Mononuclear cell (primary cell): ENCODE measurements around the gene CARD11. TPM values are rescaled to one million over a fixed set of nuclear protein-coding genes. Genes with fewer than 3 reads are reported as not detected.
"Not testable (repeated sequence)": the region's sequence is repeated elsewhere in the genome, so short reads cannot be mapped to it uniquely, and the experiment has no call there.

ENCODE experiments used
- H3K27me3 ChIP-seq: 2 replicates; pipeline ENCODE4 v1.6.0; 2011; ENCODE audit warnings: low read length, control low read depth; ENCODE audit not compliant: insufficient read depth
- H3K4me1 ChIP-seq: 2 replicates; pipeline ENCODE4 v1.5.1; 2011; ENCODE audit warnings: mild to moderate bottlenecking, low read length, control low read depth; ENCODE audit not compliant: insufficient read depth
- H3K4me3 ChIP-seq: 2 replicates; pipeline ENCODE4 v1.5.1; 2011; ENCODE audit warnings: mild to moderate bottlenecking, low read length, moderate library complexity
- H3K9me3 ChIP-seq: 2 replicates; pipeline ENCODE4 v1.5.1; 2011; ENCODE audit warnings: low read depth, mild to moderate bottlenecking, control low read depth, low read length
- total RNA-seq: library from RNA; depleted of rRNA; stranded (reverse); fragments of >200 nt; gene quantifications from one replicate; pipeline ENCODE4 v1.2.3, GENCODE V29; 2012

The CARD11 gene
- total RNA-seq, 1 donor: 39.1 TPM

DNA sequence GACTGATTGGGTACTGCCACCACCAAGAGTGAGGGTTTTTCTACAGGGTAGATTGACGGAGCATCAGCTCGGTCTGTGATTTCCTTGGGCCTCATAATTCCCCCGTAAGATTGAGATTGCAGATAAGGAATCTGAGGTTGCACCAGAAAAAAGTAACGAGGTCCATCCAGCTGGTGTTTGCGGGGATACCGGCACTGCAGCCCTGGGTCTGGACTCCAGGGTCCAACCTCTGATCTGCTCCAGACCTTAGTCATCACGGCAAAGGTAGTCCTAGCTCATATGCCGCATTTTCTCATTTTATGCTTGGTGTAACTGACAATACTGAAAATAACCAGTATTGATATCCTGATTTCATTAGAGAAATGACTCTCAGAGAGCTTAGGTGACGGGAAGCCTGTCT lies 3.9 kb downstream of the CARD11 start:
- H3K9me3 ChIP-seq: no peaks in the 10 kb centered on the region
- no peaks in the 10 kb centered on the region for H3K27me3 ChIP-seq
- H3K4me1 ChIP-seq: peaks cover 55% of the 10 kb centered on the region
- no peak overlapping the region for H3K4me3 ChIP-seq

DNA sequence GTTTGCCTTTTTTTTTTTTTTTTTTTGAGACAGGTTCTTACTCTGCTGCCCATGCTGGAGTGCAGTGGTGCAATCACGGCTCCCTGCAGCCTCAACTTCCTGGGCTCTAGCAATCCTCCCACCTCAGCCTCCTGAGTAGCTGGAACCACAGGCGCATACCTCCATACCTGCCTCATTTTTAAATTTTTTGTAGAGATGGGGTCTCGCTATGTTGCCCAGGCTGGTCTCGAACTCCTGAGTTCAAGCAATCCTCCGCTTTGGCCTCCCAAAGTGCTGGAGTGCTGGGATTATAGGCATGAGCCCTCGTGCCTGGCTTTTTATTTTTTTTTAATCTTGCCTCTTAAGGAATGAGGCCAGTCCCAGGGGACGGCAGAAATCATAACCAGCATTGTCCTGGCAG lies 5.7 kb downstream of the CARD11 start:
- H3K27me3 ChIP-seq, H3K9me3 ChIP-seq, H3K4me3 ChIP-seq: not testable (repeated sequence)
- H3K4me1 ChIP-seq: peaks cover 48% of the 10 kb centered on the region

DNA sequence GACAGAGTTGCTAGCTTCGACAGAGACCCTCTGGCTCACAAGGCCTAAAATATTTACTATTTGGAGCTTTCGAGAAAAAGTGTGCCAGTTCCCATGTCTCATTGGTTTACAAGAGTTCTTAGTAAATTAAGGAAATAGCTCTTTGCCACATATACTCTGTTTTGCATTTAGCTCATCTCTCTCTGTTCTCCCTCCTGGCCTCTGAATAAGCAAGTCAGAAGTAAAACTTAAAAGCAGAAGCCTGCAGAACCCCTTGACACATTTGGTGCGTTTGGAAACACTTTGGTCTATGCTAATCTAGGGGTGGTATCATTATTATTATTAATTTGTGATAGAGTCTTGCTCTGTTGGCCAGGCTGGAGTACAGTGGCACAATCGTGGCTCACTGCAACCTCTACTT lies 6.4 kb downstream of the CARD11 start:
- Histone ChIP-seq H3K4me3 (no peak overlapping the region), H3K27me3 (no peaks in the 10 kb centered on the region), H3K9me3 (no peaks in the 10 kb centered on the region), H3K4me1 (peaks cover 40% of the 10 kb centered on the region)

DNA sequence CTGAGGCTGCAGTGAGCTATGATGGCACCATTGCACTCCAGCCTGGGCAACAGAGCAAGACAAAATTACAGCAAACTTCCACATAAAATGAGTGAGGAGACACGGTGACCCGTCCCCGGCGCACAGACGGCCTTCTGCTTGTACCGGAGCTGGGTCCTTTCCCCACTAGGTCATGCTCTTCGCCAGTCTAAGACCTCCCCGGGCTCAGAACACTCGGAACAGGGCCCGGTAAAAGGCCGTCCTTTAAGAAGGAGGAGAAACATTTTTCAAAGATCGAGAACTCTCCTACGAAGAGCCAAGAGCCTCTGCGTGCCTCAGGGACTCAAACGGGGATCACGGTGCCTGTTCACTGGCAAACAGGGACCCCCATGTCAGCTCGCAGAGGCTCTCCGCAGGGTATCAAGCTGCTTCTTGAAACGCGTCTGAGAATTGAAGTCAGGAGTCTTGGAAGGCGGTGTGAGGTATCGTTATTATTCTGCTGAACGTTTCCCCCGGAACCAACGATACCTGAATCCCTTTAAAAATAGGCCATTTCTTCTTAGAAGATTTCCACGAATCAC lies 9.0 kb downstream of the CARD11 start:
- Histone ChIP-seq H3K4me1 (peaks cover 21% of the 10 kb centered on the region), H3K4me3 (no peak overlapping the region), H3K27me3 (no peaks in the 10 kb centered on the region), H3K9me3 (no peaks in the 10 kb centered on the region)

DNA sequence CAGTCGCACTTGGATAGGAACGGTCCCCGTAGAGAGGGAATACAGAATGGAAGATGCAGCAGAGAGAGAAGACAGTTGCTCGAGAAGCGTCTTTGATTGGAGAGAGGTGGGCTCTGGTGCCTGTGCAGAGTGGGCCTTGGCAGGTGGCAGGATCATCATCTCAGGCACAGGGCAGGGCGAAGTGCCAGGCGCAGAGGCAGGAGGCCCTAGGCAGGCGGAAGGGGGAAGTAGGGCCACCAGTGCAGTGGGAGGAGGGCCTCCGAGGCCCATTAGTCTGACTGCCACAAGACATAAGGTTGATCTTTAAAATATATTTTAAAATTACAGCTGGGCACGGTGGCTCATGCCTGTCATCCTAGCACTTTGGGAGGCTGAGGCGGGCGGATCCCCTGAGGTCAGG lies 10.1 kb downstream of the CARD11 start:
- Histone ChIP-seq H3K9me3 (no peaks in the 10 kb centered on the region), H3K4me1 (peaks cover 16% of the 10 kb centered on the region), H3K4me3 (no peak overlapping the region), H3K27me3 (no peaks in the 10 kb centered on the region)

DNA sequence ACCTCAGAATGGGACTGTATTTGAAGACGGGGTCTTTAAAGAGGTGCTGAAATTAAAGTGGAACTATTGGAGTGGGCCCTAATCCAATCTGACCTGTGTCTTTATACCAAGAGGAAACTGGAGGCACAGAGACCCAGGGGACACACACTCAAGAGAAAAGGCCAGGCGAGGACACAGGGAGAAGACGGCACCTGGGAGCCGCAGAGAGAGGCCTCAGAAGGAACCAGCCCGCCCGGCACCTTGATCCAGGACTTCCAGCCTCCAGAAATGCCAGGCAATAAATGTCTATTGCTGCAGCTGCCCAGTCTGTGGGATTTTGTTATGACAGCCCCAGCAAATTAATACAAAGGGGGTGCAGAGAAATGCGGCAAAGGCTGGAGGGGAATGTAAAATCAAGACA lies 10.5 kb downstream of the CARD11 start:
- no peak overlapping the region for H3K4me3 ChIP-seq
- no peaks in the 10 kb centered on the region for H3K9me3 ChIP-seq
- H3K4me1 ChIP-seq: peaks cover 11% of the 10 kb centered on the region
- H3K27me3 ChIP-seq: no peaks in the 10 kb centered on the region

DNA sequence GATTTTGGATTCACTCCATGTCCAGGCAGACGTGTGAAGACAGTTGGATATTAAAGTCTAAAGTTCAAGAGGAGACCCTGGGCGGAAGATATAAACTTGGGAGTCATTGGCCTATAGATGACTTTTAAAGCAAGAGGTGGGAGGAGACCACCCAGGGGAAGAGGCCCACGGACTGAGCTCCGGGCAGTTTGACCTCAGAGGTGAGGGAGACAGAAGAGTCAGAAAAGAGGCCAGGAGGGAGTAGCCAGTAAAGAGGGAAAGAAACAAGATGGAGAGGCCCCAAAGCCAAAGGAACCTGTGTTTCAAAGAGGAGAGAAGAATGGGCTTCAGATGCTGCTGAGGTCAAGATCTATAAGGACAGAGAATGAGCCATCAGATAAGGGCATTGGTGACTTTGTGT lies 11.4 kb downstream of the CARD11 start:
- Histone ChIP-seq H3K4me1 (peaks cover 4% of the 10 kb centered on the region), H3K27me3 (no peaks in the 10 kb centered on the region), H3K9me3 (no peaks in the 10 kb centered on the region), H3K4me3 (no peak overlapping the region)

DNA sequence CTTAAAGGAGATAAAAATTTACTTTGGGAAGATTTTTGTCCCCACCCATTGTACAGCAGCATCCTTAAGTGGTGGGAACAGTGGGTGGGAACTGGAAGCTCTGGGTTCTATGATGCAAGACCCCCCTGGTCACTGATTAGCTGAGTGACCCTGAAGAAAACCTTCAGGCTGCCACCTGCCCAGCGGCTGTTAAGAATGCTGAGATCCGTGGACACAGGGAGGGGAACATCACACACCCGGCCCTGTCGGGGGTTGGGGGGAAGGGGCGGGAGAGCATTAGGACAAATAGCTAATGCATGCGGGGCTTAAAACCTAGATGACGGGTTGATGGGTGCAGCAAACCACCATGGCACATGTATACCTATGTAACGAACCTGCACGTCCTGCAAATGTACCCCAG lies 14.5 kb downstream of the CARD11 start:
- Histone ChIP-seq H3K4me3 (no peak overlapping the region), H3K4me1 (peaks cover 4% of the 10 kb centered on the region), H3K9me3 (peaks cover 5% of the 10 kb centered on the region), H3K27me3 (no peaks in the 10 kb centered on the region)

DNA sequence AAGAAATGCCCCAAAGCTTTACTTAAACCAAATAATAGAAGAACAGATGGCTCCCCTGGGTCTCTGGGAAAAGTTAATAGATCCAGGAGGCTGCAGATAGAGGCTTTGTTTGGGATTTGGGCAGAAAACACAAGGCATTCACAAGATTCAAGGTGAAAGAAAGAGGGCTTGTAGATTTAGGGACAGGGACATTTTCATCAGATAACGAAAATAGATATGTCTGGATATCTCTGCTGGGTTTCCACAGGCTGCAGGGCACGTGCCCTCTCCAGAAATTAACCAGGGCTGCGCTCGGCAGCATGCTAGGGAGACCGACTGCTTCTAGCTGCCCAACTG lies 14.9 kb downstream of the CARD11 start:
- Histone ChIP-seq H3K4me3 (no peak overlapping the region), H3K9me3 (peaks cover 5% of the 10 kb centered on the region), H3K27me3 (no peaks in the 10 kb centered on the region)

DNA sequence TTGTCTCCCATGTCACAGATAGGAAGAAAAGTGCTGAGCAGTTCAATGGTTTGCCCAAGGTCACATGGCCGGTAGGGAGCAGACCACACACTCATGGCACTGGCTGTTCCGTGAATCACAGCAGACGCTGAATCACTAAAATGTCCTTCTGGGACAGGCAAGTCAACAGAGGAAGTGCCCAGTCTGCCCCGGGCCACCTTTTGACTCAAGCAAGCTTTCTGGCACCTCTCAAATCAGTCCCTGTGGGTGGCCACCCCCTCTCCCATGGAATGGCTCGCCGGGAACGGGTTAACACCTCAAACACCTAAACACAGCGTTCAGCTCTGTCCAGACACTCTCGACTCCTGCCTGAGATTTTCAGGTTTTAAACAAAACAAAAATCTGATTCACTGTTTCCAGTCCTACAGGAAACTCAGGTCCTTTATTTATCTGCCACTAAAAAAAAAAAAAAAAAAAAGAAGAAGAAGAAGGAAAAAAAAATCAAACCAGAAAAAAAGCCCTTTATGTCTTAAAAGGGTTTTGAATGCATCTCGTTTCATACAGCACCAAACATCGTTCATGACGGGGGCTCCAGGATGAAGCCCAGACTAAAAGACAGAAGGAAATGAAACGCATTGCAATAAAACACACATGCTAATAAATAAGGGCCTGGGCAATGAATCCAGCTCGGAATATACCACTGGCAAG lies 15.5 kb downstream of the CARD11 start:
- Histone ChIP-seq H3K4me1 (peaks cover 4% of the 10 kb centered on the region), H3K27me3 (no peaks in the 10 kb centered on the region), H3K4me3 (no peak overlapping the region), H3K9me3 (peaks cover 5% of the 10 kb centered on the region)

More for the DNA sequence above, 14.9 kb downstream of the CARD11 start:
- peaks cover 4% of the 10 kb centered on the region for H3K4me1 ChIP-seq

DNA sequence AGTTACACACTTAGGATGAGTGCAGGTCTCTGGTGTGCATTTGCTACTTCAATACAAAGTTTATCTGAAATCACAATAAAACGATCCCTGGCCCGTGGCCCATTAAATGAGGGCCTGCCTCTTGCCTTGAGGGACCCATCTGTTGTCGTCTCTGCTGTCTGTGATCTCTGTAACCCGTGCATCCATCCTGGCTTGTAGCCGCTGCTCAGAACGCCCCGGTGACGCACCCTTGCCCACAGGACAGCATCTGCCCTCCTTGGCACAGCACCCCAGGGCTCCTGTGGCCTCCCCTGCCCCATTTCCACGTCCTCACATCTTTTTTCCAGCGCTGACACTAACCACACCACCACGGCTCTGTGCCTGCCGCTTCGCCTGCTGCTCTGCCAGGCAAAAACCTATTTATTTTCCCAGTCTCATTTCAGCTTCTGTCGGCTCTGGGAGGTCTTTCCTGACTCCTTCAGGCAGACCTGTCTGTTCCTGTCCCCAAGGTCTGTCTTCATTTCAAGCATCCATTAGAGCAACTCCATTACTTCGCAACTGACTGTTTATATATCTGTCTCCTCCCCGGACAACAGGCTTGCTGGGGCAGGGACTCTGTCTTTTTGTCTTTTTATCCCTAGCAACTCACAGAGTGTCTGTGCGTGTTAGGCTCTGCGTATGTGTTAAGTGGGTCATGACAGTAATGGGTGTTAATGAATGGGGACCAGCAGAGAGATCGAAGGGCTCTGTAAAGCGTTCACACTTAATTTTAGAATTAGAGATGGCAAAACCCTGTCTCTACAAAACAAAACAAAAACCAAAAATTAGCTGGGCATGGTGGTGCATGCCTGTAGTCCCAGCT lies 16.4 kb downstream of the CARD11 start:
- Histone ChIP-seq H3K27me3 (no peaks in the 10 kb centered on the region), H3K9me3 (peaks cover 5% of the 10 kb centered on the region), H3K4me3 (no peak overlapping the region), H3K4me1 (peaks cover 4% of the 10 kb centered on the region)

DNA sequence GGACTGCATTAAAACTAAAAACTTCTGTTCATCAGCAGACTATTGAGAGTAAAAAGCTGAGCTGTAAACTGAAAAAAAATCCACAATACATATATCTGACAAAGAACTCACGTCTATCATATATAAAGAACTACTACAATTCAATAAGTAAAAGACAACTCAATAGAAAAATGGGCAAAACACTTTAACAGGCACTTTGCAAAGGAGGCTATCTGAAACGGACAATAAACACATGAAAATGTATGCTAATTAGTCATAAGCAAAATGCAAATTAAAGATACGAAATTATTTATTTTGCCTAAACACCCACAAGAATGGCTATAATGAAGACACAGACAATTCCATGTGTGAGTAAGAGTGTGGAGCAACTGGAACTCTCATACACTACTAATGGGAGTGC lies 18.1 kb downstream of the CARD11 start:
- peaks cover 4% of the 10 kb centered on the region for H3K4me1 ChIP-seq
- H3K4me3 ChIP-seq: no peak overlapping the region
- H3K27me3 ChIP-seq: no peaks in the 10 kb centered on the region
- H3K9me3 ChIP-seq: peaks cover 11% of the 10 kb centered on the region

DNA sequence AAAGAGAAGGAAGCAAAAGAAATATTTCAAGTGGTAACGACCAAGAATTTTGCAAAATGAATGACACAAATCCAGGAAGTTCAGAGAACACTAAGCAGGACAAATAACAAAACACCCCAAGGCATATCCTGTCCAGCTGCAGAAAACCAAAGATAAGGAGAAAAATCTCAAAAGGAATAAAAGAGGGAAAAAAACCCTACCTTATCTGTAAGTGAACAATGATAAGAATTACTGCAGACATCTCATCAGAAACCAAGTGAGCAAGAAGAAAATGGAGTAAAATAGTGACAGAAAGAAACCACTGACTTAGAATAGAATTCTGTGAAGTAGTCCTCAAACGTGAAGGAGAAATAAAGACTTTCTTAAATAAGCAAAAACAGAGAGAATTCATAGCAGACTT lies 21.8 kb downstream of the CARD11 start:
- peaks cover 20% of the 10 kb centered on the region for H3K9me3 ChIP-seq
- H3K27me3 ChIP-seq: no peaks in the 10 kb centered on the region
- H3K4me1 ChIP-seq: no peaks in the 10 kb centered on the region
- H3K4me3 ChIP-seq: no peak overlapping the region

DNA sequence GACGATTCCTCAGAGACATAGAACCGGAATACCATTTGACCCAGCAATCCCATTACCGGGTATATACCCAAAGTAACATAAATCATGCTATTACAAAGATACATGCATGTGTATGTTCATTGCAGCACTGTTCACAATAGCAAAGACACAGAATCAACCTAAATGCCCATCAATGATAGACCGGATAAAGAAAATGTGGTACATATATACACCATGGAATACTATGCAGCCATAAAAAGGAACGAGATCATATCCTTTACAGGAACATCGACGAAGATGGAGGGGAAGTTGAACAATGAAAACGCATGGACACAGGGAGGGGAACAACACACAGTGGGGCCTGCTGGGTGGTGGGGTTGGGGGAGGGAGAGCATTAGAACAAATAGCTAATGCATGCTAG lies 22.4 kb downstream of the CARD11 start:
- H3K4me1 ChIP-seq, H3K4me3 ChIP-seq, H3K27me3 ChIP-seq: not testable (repeated sequence)
- peaks cover 20% of the 10 kb centered on the region for H3K9me3 ChIP-seq

DNA sequence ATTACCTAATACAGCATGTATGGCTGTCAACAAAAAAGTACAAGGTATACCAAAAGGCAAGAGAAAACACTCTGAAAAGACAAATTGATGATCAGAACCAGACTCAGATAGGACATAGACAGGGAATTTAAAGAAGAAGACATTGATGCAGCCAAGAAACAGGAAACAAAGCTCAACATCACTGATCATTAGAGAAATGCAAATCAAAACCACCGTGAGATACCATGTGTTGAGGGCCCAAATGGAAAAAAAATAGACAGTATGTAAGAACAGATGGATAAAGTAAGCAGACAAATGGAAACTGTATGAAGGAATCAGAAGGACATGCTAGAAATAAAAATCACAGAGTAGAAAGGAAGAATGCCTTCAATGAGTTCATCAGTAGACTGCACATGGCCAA lies 23.3 kb downstream of the CARD11 start:
- no peaks in the 10 kb centered on the region for H3K27me3 ChIP-seq
- H3K4me1 ChIP-seq: no peaks in the 10 kb centered on the region
- no peak overlapping the region for H3K4me3 ChIP-seq
- H3K9me3 ChIP-seq: peaks cover 16% of the 10 kb centered on the region

DNA sequence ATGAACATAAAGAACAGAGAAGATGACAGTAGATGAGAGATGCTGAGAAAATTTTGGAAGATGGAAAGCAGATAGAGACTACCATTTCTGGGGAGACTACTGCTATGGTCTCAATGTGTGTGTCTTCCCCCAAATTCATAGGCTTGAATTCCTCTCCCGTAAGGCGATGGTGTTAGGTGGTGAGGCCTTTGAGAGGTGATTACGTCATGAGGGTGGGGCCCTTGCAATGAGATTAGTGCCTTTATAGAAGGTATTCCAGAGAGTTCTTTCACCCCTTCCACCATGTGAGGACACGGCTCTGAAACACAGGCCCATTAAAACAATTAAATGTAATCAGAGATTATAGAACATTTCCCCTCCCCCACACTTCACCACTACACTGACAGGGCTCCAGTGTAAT lies 23.9 kb downstream of the CARD11 start:
- H3K4me1 ChIP-seq: no peaks in the 10 kb centered on the region
- peaks cover 15% of the 10 kb centered on the region for H3K9me3 ChIP-seq
- H3K27me3 ChIP-seq: no peaks in the 10 kb centered on the region
- H3K4me3 ChIP-seq: no peak overlapping the region
